Stimulated activated CD4-positive, alpha-beta T cell treated with anti-CD3 and anti-CD28 coated beads, Interleukin-4, amount 100 ng/mL, for 1 hour (primary cell): ENCODE results near the gene CERS6.
"Not testable (repeated sequence)": the region's sequence is repeated elsewhere in the genome, so short reads cannot be mapped to it uniquely, and the experiment has no call there.

Experiments
- DNase-seq: peaks from one replicate; pipeline ENCODE4 v3.0.0-alpha.2; 2020

The CERS6 gene

DNA sequence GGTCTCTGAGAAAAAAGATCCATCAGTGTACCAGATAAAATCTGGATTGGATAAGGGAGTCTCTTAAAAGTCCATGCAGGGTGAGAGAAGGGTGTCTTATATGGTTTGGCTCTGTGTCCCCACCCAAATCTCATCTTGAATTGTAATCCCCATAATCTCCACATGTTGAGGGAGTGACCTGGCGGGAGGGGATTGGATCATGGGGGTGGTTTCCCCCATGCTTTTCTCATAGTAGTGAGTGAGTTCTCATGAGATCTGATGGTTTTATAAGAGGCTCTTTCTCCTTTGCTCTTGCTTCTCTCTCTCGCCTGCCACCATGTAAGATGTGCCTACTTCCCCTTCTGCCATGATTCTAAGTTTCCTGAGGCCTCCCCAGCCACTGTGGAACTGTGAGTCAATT lies 46.8 kb downstream of the CERS6 start:
- not testable (repeated sequence) for DNase-seq

DNA sequence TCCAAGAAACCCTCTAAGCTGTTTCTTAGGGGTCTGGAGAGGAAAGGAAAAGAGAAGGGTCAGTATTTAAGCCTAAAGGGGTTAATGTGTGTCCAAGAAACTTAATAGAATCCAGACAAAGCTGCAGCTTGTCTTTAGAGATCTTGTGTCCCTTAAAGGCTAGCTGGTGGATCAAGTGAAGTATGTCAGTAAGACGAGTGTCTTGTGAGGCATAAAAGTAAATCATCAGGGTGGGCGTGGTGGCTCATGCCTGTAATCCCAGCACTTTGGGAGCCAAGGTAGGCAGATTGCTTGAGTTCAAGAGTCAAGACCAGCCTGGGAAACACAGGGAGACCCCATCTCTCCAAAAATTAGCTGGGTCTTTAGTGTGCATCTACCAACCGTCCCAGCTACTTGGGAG lies 47.8 kb downstream of the CERS6 start:
- no peak for DNase-seq

DNA sequence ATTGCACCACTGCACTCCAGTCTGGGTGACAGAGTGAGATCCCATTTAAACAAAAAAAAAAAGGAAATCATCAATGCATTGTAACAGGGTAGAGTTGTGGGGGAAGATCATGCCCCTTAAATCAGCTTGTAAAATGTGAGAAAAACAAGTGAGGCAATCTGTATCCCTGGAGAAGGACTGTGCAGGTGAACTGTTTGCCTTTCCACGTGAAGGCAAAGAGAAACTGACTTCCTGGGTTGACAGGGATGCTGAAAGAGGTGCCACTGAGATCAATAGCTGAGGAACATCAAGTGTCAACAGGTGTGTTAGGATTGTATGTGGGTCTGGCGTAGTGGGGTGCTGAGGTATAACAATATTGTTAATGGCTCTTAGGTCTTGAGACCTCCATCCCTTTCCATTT lies 48.3 kb downstream of the CERS6 start:
- no peak for DNase-seq

DNA sequence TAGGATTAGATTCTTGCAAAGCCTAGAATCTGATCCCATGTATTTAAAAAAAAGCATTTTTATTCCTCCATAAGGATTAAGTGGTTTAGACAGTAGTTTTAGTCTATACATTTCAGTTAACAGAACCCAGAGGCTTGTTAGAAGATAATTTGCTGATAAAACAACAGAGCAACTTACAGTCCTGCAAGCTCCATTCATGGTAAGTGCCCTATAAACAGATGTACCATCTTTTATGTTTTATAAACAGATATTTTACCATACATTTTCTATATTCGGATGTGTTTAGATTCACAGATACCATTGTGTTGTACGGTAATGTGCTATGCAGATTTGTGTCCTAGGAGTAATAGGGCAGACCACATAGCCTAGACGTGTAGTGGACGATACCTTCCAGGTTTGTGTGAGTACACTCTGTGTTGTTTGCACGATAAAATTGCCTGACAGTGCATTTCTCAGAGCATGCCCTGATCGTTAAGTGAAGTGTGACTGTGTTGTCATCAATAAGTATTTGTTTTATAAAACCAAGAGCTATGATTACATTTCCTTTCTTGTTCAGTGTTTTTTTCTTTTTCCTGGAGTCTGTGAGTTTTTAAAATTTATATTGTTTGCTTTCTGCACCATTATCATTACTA lies 54.2 kb downstream of the CERS6 start:
- no peak for DNase-seq

DNA sequence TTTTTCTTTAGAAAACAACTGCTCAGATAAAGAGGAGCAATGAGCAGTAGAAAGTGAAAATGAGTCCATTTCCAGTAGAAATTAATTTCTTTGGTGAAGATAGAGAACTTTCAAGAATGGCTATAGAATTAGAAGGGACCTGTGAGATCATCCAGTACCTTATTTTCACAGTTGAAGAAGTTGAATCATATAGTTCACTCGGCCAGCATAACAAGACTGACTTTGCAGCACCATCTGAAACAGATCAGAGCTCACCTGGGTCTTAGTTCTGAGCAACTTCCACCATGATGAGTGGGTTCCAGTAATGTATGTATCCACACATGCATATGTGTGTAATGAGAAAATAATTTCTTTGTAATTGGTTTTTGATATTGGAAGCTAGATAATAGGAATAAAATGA lies 58.6 kb downstream of the CERS6 start:
- DNase-seq = no peak

DNA sequence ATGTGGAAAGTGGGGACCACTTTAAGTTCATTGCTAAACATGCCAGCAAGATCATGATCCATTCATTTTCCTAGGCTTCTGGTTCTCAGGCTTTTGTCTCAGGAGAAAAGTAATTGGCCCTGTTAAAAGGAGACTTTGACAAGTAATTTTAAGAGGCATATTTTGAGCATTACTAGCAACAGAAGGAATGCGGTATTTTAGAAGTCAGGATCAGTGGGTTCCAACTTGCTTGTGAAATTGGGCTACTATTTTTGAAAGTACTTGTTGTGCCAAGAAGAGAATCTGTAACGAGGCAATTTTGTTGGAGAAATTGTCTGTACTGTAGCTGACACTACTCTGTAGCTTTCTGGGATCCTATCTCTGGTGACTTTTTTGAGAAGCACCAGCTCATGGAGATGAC lies 59.4 kb downstream of the CERS6 start:
- DNase-seq = no peak

DNA sequence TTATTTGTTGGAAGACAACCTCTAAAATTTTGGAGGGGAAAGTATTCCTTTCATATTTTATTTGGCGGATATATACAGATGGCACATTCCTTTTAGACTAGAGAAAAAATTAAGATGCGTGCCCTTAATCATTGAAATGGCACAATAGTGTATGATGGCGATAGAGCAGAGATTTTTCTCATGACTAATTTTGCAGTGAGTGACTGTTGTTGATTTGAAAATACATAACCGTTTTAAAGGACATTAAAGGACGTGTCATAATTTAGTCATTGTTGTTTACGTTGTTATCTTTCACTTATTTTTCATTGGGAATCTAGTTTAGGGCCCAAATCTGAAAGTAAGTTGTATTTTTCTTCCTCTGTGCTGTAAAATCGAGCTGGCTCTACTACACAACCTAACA lies 61.7 kb downstream of the CERS6 start:
- DNase-seq = no peak

DNA sequence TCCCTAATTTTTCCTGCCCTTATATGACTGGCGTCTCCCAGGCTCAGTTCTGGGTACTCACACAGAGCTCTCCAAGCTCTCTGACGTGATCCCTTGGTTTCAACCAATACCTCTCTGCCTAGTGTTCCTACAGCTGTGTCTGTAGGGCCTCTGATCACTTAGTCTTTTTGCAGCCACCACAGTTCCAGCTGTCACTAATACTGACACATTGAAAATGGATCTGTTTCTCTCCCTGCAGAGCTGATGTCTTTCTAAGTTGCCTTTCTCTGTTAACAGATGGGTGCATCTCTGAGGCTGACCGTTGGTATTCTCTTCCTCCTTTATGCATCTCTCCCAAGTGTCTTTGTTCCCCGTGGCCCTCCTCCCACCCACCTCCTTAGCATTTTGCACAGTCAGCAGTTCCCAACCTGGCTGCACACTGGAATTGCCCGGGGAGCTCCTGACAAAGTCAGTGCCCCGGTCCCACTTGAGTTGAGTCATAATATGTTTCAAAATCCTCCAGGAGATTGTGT lies 62.5 kb downstream of the CERS6 start:
- no peak for DNase-seq

DNA sequence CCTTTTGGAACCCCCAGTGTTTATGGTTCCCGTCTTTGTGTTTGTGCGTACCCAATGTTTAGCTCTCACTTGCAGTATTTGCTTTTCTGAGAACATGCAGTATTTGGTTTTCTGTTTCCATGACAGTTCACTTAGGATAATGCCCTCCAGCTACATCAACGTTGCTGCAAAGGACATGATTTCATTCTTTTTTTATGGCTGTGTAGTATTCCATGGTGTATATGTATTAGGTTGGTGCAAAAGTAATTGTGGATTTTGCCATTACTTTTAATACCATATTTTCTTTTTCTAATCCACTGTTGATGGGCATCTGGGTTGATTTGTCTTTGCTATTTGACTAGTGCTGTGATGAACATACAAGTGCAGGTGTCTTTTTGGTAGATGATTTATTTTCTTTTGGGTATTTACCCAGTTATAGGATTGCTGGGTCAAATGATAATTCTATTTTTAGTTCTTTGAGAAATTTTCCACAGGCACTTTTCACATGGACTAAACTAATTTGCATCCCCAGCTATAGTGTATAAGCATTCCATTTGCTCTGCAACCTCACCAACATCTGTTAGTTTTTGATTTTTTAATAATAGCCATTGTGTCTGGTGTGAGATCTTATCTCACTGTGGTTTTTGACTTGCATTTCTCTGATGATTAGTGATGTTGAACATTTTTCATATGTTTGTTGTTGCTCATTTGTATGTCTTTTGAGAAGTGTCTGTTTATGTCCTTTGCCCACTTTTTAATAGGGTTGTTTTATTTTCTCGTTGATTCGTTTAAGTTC lies 63.6 kb downstream of the CERS6 start:
- no peak for DNase-seq

DNA sequence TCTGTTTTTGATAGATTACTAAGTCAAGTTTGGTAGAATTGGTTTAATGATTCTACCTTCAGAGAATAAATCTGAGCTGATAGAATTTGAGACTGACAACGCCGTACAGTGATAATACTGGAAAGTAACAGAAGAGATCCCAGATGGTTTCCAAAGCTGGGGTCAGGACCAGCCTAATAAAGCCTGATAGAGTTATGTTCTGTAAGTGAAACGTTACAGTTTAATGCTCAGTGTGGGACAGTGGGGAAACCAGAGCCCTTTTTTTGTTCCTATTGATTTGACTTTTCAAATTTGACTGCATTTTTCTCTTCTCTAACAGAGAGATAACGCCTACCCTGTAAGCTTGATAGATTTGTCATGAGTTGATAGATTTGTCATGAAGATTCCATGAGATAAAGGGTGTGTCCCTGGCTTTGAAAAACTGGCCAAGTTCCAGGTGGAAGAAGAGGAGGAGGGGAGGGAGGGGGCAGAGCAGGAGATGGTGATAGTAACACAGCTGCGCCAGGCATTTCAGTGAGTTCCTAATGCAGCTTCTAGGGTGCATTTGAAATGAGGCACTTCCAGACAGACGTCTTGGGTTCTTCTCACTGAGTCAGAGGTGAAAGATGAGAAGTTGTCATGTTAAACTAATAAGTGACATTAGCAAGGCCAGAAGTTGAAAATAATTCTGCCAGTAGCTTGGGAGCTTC lies 65.1 kb downstream of the CERS6 start:
- no peak for DNase-seq

DNA sequence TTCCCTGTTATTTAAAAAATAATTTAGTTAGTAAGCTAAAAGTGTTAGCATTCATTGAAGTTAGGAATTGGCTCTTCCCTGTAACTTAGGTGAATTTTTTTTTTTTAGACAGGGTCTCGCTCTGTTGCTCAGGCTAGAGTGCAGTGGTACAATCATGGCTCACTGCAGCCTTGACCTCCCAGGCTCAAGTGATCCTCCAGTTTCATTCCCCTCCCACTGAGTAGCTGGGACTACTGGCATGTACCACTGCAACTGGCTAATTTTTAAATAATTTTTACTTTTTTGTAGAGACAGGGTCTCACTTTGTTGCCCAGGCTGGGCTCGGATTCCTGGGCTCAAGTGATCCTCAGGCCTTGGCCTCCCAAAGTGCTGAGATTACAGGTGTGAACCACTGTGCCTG lies 66.4 kb downstream of the CERS6 start:
- DNase-seq = no peak

DNA sequence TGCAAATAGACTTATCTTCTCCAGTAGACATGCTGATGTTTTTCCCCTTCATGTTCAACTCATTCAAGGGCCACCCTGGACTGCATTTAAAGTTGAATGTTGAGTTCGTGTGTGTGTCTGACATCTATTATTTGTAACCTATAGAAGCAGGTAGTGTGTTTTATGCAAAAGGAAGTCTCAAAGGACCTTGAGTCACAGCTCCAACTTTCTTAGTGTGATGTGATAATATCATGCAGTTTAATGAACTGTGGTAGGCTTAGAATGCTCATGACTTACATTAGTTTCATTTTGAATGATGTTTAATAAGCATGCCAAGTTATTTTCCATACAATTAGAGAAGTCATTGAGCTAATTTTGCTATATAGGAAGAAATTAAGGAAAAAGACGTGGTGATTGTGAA lies 67.9 kb downstream of the CERS6 start:
- DNase-seq = no peak

DNA sequence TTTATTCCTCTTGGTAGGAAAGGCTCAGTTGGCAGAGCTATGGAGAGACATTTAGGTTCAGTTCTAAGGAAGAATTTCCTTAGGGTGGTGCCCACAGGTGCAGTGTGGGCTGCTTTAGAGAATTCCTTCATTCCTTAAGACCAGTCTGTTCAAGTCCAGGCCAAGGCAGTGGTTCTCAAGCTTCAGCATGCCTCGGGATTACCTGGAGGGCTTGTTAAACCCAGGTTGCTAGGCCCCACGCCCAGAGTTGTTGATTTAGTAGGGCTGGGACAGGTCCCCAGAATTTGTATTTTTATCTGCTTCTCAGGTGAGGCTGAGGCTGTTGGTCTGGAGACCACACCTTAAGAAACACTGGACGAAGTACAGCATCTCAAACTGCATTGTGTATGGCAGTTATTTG lies 68.9 kb downstream of the CERS6 start:
- no peak for DNase-seq

DNA sequence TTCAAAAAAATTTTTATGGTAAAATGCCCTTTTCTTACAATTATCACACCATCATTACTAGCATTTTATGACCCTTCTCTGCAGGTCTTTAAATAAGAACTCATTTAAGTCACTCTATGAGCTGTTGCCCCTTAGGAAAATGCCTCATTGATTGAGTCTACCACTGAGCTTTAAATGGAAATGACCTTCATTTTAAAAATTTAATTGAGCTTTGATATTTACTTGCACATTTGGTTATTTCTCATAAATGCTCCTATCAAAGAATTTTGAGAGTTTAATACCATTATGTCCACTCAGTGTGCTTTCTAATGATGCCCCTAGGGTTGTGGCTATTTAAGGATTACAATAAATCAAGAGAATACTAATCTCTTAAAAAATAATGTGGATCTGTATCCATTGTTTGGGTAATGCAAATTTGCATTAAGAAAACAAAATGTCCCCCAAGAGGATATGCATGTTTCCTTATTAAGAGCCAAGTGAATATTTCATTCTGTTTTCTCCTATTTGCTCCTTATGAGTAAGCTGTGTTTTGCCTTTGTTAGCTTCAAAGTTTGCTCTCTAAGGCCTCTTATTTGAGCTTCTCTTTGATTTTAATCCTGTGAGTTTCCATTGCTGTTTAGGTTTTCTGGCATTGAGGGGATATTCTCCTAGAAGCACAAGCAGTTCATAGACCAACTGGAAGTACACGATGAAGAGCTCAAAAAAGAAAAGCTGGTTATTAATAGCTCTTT lies 69.8 kb downstream of the CERS6 start:
- DNase-seq = no peak

DNA sequence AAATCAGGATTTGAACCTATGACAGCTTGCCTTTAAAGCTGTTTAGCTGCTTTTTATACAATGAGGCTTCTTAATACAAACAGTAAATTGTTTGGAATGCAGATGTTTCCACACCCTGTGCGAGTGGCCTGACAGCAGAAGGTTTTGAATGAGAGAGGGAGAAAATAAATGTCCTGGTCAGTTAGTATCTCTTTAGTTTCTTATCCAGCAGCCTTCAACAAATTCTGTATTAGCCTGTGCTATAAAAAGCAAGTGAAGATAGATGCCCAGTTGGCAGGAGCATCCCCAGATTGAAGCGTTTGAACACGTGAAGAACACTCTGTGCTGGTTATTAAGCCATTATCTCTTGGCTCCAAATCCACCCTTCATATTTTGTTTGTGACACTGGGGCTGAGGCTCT lies 70.6 kb downstream of the CERS6 start:
- DNase-seq = no peak

DNA sequence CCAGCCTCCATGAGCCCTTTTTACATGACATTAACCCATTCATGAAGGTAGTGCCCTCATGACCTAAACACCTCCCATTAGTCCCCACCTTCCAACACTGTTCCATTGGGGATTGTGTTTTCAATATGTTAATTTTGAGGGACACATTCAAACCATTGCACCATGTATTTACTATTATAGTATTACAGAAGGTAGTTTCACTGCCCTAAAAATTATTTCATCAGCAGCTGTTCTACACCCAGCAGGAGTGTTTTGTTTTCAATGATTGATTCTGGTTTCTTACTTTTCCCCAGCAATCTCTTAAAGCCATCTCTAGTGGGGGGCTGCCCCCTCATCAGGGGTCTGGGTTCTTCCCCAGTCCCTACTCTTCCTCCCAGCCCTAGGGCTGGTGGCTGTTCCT lies 71.9 kb downstream of the CERS6 start:
- DNase-seq = no peak

DNA sequence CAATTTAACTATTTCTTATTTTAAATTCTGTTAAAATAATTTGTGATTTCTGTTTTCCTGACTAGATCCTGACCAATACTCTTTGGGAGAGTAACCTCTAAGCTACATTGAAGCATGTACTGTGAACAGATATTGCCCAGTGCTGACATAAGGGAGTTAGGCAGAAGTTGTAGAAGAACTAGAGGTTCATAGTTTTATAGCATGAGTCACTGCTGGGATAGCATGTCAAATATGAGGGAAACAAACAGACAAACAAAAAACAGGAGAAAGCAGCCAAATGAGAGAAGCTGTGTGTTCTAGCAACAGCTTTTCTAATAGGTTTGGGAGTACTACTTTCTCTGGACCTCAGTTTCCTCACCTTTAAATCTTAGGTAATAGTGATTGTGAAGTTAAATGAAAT lies 72.4 kb downstream of the CERS6 start:
- no peak for DNase-seq

DNA sequence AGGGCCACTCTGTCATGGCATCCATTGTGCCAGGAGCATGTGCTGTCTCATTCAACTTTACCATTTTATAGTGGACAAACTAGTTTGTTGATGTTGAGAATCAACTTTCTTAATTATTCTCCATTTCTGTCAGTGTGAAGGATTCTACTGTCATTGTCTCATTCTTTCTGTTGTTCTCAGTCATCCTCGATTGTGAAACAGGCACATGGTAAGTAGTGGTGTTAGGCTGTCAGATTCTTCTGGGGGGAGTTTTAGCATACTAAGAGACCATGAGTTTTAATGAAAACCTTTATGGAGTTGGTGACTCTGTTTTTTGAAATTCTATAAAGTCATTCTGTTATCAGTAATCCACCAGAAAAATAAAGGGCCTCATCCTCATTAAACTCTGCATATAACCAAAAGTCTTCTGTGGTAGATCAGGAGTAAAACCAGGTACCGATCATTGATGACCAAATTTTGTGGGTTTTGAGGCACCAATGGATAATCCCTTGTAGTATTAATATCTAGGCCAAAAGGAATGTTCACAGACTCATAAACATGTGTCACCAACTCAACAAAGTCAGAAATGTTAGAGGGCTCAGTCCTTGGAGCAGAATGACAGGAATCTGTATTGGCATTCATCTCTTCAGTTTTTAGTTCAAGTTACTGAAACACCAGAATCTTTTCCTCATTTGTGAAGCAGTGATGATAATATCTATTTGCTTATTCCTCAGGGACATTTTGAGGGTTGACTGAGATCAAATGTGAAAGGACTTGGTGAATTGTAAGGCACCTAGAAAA lies 73.2 kb downstream of the CERS6 start:
- DNase-seq = no peak

DNA sequence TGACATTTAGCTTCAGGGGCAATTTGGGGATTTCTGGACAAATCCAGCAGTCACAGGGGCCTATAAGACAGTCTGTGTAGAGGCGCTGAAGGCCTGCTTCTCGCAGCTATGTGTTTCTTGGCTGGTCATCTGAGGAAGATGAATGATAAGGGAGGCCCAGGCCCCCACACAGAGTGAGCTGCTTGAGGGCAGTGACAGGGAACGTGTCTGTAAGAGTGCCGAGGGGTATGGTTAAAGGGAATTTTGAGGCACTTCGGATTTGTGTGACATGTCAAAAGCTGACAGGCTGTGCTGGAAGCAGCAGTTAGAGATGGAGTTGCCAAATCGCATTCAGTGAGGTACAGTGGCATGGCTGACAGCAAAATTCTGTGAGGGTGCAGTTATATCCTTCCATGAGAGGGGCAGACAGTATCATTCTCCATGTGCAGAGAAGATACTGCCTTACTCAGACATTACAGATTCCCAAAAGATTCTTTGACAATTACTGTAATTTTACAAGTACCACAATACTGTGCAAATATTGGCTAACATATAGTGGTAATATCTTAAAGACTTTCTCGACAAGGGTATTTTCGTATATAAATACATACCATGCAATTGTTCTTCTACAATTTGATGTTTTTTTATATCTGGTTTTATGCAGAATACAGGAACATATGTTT lies 74.0 kb downstream of the CERS6 start:
- DNase-seq = no peak

DNA sequence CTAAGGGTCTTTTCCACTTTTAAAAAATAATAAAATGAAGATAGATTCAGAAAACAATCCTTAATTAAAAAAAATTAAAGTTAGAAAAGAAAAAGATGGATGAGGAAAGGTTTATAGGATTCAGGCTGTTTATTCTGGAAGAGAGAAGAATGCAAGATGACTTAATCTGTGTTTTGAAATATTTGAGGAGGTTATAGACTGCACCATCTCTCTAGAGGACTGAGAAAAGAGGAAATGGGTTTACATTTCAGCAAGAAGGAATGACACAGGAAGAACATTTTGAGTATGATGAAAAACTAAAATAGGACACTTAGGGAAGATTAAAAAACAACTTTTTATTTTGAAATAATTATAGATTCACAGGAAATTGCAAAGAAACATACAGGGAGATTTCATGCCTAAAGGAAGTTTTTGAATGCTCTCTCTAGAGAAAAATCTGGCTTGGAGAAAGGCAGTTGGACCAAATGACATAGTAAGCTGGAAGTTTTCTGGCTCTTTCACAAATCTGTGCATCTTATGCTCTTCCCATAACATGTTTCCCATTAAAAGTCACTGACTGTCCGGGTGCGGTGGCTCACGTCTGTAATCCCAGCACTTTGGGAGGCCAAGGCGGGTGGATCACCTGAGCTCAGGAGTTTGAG lies 75.0 kb downstream of the CERS6 start:
- no peak for DNase-seq

DNA sequence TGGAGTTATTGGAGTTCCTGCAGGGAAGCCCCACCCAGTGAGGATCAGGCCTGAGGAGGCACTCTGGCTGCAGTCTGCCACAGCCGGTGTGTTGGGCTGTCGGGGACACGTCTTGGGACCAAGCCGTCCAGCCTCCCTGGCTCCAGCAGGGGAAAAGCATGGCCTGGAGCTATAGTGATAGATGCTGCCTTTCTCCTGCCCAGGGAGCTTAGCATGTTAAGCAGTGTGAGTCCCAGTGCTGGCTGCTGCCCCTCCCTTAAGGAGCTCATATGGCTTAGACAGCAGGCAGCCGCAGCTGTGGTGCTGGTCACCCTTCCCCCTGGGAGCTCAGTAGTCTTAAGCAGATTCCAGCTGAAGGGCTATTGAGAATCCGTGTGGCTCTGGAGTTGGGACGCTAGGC lies 78.9 kb downstream of the CERS6 start:
- DNase-seq = no peak
